Gastroesophageal sphincter (tissue), 3 donors: ENCODE data around the gene ADRA2A.

Experiments used
- POLR2A ChIP-seq, 2 donors: fragments of 450-650 bp; IDR thresholded peaks; one replicate each; pipeline ENCODE4 v1.6.1; 2017; ENCODE audit warnings: antibody characterized with exemption in 2 of 2, mild to moderate bottlenecking in 2 of 2, moderate library complexity in 1 of 2
- POLR2AphosphoS5 ChIP-seq: sonication (generic); formaldehyde crosslinking; IDR thresholded peaks from one replicate; pipeline ENCODE4 v1.6.1; 2017; ENCODE audit warnings: antibody characterized with exemption
- TF ChIP-seq, protein P1 (sequence below), 4 experiments: fragments of 200-600 bp in 2 of 4; fragments of 450-650 bp in 2 of 4; sonication (generic) in 1 of 4; IDR thresholded peaks; one replicate each; pipeline ENCODE4 v1.5.1; 2017 to 2019; ENCODE audit warnings: antibody characterized with exemption in 4 of 4, mild to moderate bottlenecking in 2 of 4, moderate library complexity in 2 of 4

DNA sequence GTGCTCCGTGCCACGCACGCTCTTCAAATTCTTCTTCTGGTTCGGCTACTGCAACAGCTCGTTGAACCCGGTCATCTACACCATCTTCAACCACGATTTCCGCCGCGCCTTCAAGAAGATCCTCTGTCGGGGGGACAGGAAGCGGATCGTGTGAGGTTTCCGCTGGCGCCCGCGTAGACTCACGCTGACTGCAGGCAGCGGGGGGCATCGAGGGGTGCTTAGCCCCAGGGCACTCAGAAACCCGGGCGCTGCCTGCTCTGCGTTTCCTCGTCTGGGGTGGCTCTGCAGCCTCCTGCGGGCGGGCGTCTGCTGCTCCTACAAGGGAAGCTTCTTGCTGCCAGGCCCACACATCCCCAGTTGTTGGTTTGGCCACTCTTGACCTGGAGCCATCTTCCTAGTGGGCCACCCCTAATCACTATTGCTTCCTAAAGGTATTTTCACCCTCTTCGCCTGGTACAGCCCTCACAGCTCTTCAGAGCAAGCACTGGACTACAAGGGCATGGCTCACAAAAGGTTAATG lies 2.5 kb downstream of the ADRA2A start:
- TF ChIP-seq, protein P1, sequence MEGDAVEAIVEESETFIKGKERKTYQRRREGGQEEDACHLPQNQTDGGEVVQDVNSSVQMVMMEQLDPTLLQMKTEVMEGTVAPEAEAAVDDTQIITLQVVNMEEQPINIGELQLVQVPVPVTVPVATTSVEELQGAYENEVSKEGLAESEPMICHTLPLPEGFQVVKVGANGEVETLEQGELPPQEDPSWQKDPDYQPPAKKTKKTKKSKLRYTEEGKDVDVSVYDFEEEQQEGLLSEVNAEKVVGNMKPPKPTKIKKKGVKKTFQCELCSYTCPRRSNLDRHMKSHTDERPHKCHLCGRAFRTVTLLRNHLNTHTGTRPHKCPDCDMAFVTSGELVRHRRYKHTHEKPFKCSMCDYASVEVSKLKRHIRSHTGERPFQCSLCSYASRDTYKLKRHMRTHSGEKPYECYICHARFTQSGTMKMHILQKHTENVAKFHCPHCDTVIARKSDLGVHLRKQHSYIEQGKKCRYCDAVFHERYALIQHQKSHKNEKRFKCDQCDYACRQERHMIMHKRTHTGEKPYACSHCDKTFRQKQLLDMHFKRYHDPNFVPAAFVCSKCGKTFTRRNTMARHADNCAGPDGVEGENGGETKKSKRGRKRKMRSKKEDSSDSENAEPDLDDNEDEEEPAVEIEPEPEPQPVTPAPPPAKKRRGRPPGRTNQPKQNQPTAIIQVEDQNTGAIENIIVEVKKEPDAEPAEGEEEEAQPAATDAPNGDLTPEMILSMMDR (IDR thresholded peaks at IDR 0.05), result no peak
- no peak for TF ChIP-seq POLR2A (IDR thresholded peaks at IDR 0.05)
- no peak for TF ChIP-seq POLR2AphosphoS5
